Activated naive CD8-positive, alpha-beta T cell treated with anti-CD3 and anti-CD28 coated beads for 36 hours (primary cell): Measurements from ENCODE around the gene PANX1. TPM values are rescaled to one million over a fixed set of nuclear protein-coding genes. Genes with fewer than 3 reads are reported as not detected.

Source experiments
- DNase-seq: peaks from one replicate; pipeline ENCODE4 v3.0.0; 2021
- H3K27ac Mint-ChIP-seq: one replicate; pipeline ENCODE4 v1.8.0; 2022; ENCODE audit warnings: mild to moderate bottlenecking, moderate library complexity, mixed read lengths
- H3K27me3 Mint-ChIP-seq: one replicate; pipeline ENCODE4 v1.8.0; 2022; ENCODE audit warnings: mild to moderate bottlenecking, mixed read lengths
- H3K36me3 Mint-ChIP-seq: one replicate; pipeline ENCODE4 v1.8.0; 2021; ENCODE audit warnings: mild to moderate bottlenecking, mixed read lengths
- H3K4me1 Mint-ChIP-seq: one replicate; pipeline ENCODE4 v1.8.0; 2021; ENCODE audit warnings: mixed read lengths
- H3K4me3 Mint-ChIP-seq: one replicate; pipeline ENCODE4 v1.8.0; 2022; ENCODE audit warnings: mild to moderate bottlenecking, moderate library complexity, mixed read lengths
- H3K9me3 Mint-ChIP-seq: one replicate; pipeline ENCODE4 v1.8.0; 2022; ENCODE audit warnings: mixed read lengths
- total RNA-seq, 2 experiments: library from RNA; stranded (reverse); gene quantifications; one replicate each; pipeline ENCODE4 v1.2.3, GENCODE V29; 2021

PANX1 gene
- total RNA-seq, 2 experiments from 2014 or later: 14.1 to 14.2 TPM

DNA sequence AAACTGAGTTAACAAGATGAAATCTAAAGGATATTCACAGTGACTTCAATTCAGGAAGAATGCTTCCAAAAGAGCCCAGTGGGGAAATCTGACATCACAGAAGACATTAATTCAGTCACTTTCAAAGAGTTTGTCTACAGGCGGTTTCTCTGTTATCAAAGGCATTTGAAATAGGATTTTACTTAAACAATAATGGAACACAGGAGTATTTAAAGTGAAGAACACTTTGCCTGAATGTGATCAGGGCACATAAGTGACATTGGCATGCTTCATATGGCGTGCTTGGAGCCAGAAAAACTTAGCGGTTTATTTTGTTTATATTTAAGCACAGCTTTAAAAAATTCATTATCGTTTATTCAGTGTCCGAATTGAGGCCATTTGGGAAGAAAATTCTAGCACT is 52.9 kb downstream of the PANX1 start:
- H3K4me3 Mint-ChIP-seq: no peak overlapping the region
- no peaks in the 10 kb centered on the region for H3K27me3 Mint-ChIP-seq
- H3K9me3 Mint-ChIP-seq: no peaks in the 10 kb centered on the region
- no peak overlapping the region for H3K27ac Mint-ChIP-seq
- peaks cover 31% of the 10 kb centered on the region for H3K36me3 Mint-ChIP-seq
- H3K4me1 Mint-ChIP-seq: no peaks in the 10 kb centered on the region
- DNase-seq: no peak

DNA sequence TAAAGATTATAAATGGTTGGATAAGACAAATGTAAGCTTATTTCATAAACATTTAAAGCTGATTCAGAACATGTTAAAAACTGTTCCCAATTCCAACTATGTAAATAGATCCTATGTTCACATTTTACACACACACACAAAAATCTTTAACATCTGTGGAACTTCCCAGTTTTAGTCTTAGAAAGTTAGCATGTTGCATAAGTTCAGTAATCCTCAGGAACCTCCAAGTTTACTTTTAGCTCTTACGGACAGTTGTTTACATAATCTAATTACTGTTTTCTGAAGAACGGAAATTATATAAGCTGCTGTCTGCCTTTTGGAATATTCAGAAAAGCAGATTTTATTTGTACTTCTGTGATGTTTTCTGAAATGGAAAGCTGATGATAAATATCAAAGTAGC is 53.3 kb downstream of the PANX1 start:
- no peaks in the 10 kb centered on the region for H3K27me3 Mint-ChIP-seq
- H3K36me3 Mint-ChIP-seq: peaks cover 28% of the 10 kb centered on the region
- H3K9me3 Mint-ChIP-seq: no peaks in the 10 kb centered on the region
- no peak overlapping the region for H3K4me3 Mint-ChIP-seq
- H3K27ac Mint-ChIP-seq: no peak overlapping the region
- no peak for DNase-seq
- no peaks in the 10 kb centered on the region for H3K4me1 Mint-ChIP-seq

DNA sequence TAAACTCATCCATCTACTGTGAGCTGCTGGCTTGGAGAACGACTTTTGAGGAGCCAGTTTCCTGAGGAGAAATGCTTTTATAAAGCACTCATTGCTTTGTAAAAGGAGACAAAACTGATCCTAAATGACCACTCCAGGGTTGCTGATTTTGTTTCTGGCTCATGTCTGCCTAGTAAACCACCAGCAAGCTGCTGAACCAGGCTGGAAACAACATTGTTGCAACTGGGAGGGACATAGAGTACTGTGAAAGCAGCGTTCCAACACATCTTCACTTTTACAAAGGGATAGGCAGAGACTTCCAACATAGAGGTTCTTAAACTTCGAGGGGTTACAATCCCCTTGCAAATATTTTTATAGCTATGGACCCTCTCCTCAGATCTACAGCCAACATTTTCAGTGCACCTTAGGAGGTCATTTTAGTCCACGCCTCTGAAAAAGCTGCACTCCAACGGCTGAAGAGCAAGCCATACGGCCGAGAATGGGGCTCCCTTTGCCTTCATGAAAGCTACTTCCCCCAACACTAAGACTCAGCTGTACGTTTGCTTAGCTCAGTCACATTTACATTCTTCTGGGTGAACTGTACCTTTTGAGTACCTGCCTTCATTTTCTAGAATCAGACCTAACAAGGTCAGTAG is 54.7 kb downstream of the PANX1 start:
- Mint-ChIP-seq H3K27me3 (no peaks in the 10 kb centered on the region), H3K27ac (no peak overlapping the region), H3K36me3 (peaks cover 18% of the 10 kb centered on the region), H3K4me1 (no peaks in the 10 kb centered on the region), H3K9me3 (no peaks in the 10 kb centered on the region), H3K4me3 (no peak overlapping the region)
- no peak for DNase-seq

DNA sequence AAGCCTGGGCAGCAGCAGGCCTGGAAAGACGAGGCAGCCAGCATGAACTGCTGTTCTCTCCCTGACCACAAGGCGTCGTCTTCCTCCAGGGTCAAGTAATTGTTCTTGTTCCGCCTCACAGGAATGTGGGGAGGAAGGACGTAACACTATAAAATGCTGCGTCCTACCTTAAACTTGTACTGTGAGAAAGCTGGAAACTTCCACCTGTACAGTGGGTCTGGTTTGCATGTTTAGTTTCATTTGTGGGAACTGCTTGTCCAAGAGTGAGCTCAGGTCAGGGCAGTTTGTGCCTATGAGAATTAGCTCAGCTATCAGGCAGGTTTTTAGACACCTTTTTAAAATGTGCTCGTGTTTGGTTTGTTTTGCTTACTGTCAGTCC is 55.2 kb downstream of the PANX1 start:
- Mint-ChIP-seq H3K27me3 (no peaks in the 10 kb centered on the region), H3K27ac (no peak overlapping the region), H3K9me3 (no peaks in the 10 kb centered on the region), H3K4me1 (no peaks in the 10 kb centered on the region), H3K36me3 (peaks cover 14% of the 10 kb centered on the region), H3K4me3 (no peak overlapping the region)
- DNase-seq: peak; percentile 2

DNA sequence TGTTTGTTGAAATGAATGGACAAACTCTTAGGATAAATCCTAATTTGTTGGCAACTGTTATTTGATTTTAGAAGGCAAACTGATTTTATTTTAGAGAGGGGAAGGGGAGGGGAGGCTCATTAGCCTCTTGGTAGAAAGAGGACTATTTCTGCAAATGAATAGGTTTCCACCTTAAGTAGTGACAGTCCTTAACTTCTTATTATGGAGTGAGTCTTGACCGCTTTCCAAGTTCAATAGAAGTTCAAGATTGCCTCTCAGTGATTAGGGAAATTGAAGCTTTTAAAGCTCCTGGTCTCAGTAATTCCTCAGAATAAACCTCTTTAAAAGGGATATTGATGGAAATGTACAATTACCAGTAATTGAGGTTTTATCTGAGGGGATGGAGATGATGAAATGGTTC is 55.7 kb downstream of the PANX1 start:
- DNase-seq: no peak
- Mint-ChIP-seq H3K4me1 (no peaks in the 10 kb centered on the region), H3K36me3 (peaks cover 14% of the 10 kb centered on the region), H3K27me3 (no peaks in the 10 kb centered on the region), H3K9me3 (no peaks in the 10 kb centered on the region), H3K27ac (no peak overlapping the region), H3K4me3 (no peak overlapping the region)

DNA sequence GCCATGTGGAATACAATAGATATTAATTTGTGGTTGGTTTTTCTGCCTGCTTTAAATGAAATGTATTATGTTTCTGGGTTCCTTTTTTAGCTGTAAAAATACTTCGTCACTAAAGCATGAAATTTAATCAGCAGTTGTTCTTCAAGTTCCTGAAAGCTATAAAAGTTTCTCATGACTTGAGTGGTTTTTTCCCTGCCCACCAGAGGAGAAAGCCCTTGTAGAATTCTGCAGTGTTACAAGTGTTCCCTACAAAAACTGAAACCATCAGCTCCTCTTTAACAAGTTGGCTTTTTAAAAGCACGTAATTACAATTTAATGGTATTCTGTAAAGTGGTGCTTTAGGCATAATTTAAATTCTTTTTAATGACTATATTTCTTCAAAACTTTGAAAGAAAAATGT is 56.2 kb downstream of the PANX1 start:
- Mint-ChIP-seq H3K36me3 (peaks cover 13% of the 10 kb centered on the region), H3K27ac (no peak overlapping the region), H3K4me3 (no peak overlapping the region), H3K27me3 (no peaks in the 10 kb centered on the region), H3K4me1 (no peaks in the 10 kb centered on the region), H3K9me3 (no peaks in the 10 kb centered on the region)
- DNase-seq: no peak

GRCh38 chr11:94185416-94186084 is 56.9 kb downstream of the PANX1 start:
- no peak for DNase-seq
- Mint-ChIP-seq H3K27ac (no peak overlapping the region), H3K9me3 (peaks cover 2% of the 10 kb centered on the region), H3K36me3 (peaks cover 9% of the 10 kb centered on the region), H3K4me1 (no peaks in the 10 kb centered on the region), H3K27me3 (no peaks in the 10 kb centered on the region), H3K4me3 (no peak overlapping the region)

DNA sequence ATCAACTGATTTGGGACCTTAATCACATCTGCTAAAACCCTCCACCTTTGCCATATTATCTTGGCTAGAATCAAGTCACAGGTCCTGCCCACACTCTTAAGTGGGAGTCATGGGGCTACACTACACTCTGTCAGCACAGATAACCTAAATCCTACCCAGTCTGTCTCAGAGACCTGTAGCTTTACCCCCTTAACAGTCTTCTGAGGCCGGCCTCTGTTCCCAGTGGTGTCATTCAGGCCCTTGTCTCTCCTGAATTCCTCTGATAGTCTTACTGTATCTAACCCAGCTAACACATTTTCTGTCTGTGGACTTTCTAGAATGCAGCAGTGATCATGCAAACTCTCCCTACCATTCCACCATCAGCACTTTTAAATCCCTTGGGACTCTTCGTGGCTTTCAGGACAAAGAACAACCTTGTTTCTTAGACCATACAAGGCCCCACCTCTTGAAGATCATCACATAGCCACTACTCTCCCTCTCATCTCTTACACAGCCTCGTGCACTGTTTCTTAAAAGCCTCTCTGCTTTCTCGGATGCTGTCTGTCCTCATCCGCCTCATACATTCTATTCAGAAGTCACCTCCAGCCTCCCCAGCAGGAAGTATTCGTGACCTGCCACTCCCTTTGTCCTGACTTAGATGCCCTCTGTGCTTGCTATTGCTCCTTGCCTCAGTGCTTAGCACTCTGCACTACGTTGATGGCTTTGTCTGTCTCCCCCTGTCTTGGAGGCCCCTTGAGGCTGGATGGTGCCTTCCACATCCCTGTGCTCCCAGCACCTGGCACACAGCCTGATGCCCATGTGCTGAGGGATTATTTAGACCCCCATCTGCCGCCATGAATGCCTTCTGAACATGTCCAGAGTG is 57.9 kb downstream of the PANX1 start:
- no peaks in the 10 kb centered on the region for H3K4me1 Mint-ChIP-seq
- H3K9me3 Mint-ChIP-seq: peaks cover 2% of the 10 kb centered on the region
- peaks cover 5% of the 10 kb centered on the region for H3K36me3 Mint-ChIP-seq

DNA sequence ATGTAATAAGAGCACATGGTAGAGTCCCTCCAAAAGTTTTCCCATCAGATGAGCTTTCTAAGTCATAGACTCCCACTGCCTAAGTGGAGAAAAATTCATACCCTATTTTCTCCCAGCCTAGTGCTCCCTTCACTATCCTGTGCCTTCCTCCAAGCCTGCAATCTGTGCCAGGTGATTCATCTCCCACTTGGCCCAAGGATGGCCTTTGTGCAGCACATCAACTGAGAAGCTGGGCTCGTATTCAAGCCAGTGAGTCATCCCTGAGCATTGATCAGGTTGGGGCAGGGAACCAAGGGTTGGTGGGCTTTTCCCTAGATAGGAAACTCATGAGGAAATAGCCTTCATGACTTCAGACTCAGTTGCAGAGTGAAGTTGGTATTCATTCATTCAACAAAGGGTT is 64.6 kb downstream of the PANX1 start:
- Mint-ChIP-seq H3K9me3 (peaks cover 2% of the 10 kb centered on the region), H3K27ac (no peak overlapping the region), H3K27me3 (no peaks in the 10 kb centered on the region), H3K4me3 (no peak overlapping the region), H3K36me3 (no peaks in the 10 kb centered on the region), H3K4me1 (no peaks in the 10 kb centered on the region)
- DNase-seq: no peak

More for the DNA sequence above, 57.9 kb downstream of the PANX1 start:
- no peak overlapping the region for H3K4me3 Mint-ChIP-seq
- no peak for DNase-seq
- H3K27me3 Mint-ChIP-seq: no peaks in the 10 kb centered on the region
- no peak overlapping the region for H3K27ac Mint-ChIP-seq

DNA sequence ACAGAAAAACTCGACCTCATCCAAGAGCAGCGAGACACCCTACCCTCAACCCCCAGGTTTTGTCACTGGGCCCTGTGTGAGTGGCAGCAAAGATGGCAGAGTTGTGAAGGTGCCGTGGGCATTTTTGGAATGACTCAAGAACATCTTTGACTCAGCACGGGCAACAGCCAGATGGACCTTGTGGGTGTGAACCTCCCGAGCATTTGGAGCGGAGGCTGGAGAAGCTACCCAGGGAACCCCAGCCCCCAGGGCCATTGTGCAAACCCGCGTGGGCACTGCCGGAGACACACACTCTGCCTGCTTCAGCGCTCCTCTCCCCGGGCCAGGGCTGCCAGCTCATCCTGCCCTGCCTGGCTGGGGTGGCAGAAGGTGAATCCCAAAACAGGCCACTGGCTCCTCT is 66.1 kb downstream of the PANX1 start:
- DNase-seq: no peak
- H3K4me3 Mint-ChIP-seq: no peak overlapping the region
- H3K4me1 Mint-ChIP-seq: no peaks in the 10 kb centered on the region
- no peak overlapping the region for H3K27ac Mint-ChIP-seq
- H3K27me3 Mint-ChIP-seq: no peaks in the 10 kb centered on the region
- peaks cover 2% of the 10 kb centered on the region for H3K9me3 Mint-ChIP-seq
- H3K36me3 Mint-ChIP-seq: no peaks in the 10 kb centered on the region

GRCh38 chr11:94196363-94196762 is 67.7 kb downstream of the PANX1 start:
- no peaks in the 10 kb centered on the region for H3K9me3 Mint-ChIP-seq
- DNase-seq: no peak
- H3K27ac Mint-ChIP-seq: no peak overlapping the region
- H3K27me3 Mint-ChIP-seq: peaks cover 4% of the 10 kb centered on the region
- no peaks in the 10 kb centered on the region for H3K36me3 Mint-ChIP-seq
- H3K4me1 Mint-ChIP-seq: no peaks in the 10 kb centered on the region
- H3K4me3 Mint-ChIP-seq: no peak overlapping the region

- no peak for DNase-seq
- Mint-ChIP-seq H3K9me3 (no peaks in the 10 kb centered on the region), H3K27ac (no peak overlapping the region), H3K4me1 (no peaks in the 10 kb centered on the region), H3K4me3 (no peak overlapping the region), H3K36me3 (no peaks in the 10 kb centered on the region), H3K27me3 (peaks cover 13% of the 10 kb centered on the region)
Observed at GRCh38 chr11:94198718-94199117, 70.1 kb downstream of the PANX1 start.

GRCh38 chr11:94199136-94200130 is 70.8 kb downstream of the PANX1 start:
- Mint-ChIP-seq H3K36me3 (no peaks in the 10 kb centered on the region), H3K4me1 (no peaks in the 10 kb centered on the region), H3K27ac (no peak overlapping the region), H3K9me3 (no peaks in the 10 kb centered on the region), H3K4me3 (no peak overlapping the region), H3K27me3 (peaks cover 13% of the 10 kb centered on the region)
- no peak for DNase-seq

GRCh38 chr11:94201004-94201465 is 72.4 kb downstream of the PANX1 start:
- Mint-ChIP-seq H3K27me3 (peaks cover 13% of the 10 kb centered on the region), H3K4me1 (no peaks in the 10 kb centered on the region), H3K9me3 (no peaks in the 10 kb centered on the region), H3K27ac (no peak overlapping the region), H3K4me3 (no peak overlapping the region), H3K36me3 (no peaks in the 10 kb centered on the region)
- DNase-seq: no peak
